DOHH2 (cell line): ENCODE data around the gene SFXN5.

Source experiments
- H3F3A ChIP-seq: fragments of 200-600 bp; sonication (generic), shearing (Covaris generic); 2 replicates; pipeline ENCODE4 v1.6.0; 2016; ENCODE audit warnings: antibody characterized with exemption, mild to moderate bottlenecking; ENCODE audit not compliant: control insufficient read depth, insufficient read depth
- H3K27ac ChIP-seq: fragments of 200-600 bp; sonication (generic); 2 replicates; pipeline ENCODE4 v1.5.1; 2014; ENCODE audit warnings: low read depth, mild to moderate bottlenecking, low read length, moderate library complexity
- H3K27me3 ChIP-seq: fragments of 200-600 bp; sonication (generic); 2 replicates; pipeline ENCODE4 v1.6.1; 2014; ENCODE audit warnings: mild to moderate bottlenecking, low read length, mixed read lengths; ENCODE audit not compliant: control insufficient read depth
- H3K36me3 ChIP-seq: fragments of 200-600 bp; sonication (generic); 2 replicates; pipeline ENCODE4 v1.6.1; 2014; ENCODE audit warnings: mild to moderate bottlenecking, low read length, moderate library complexity, mixed read lengths; ENCODE audit not compliant: control insufficient read depth
- H3K4me1 ChIP-seq: fragments of 200-600 bp; sonication (generic); 2 replicates; pipeline ENCODE4 v1.6.1; 2014; ENCODE audit warnings: mild to moderate bottlenecking, low read length, mixed read lengths; ENCODE audit not compliant: control insufficient read depth
- H3K4me2 ChIP-seq: fragments of 200-600 bp; sonication (generic); 2 replicates; pipeline ENCODE4 v1.6.0; 2014; ENCODE audit warnings: mild to moderate bottlenecking, low read length, moderate library complexity
- H3K4me3 ChIP-seq: fragments of 200-600 bp; sonication (generic); 2 replicates; pipeline ENCODE4 v1.5.1; 2014; ENCODE audit warnings: mild to moderate bottlenecking, low read length, mixed read lengths
- H3K79me2 ChIP-seq: fragments of 200-600 bp; sonication (generic); 2 replicates; pipeline ENCODE4 v1.6.1; 2014; ENCODE audit warnings: mild to moderate bottlenecking, low read length, mixed read lengths; ENCODE audit not compliant: control insufficient read depth
- H3K9me2 ChIP-seq: fragments of 200-600 bp; sonication (generic); replicated peaks from 2 replicates; pipeline ENCODE4 v1.6.1; 2014; ENCODE audit warnings: mild to moderate bottlenecking, low read length, mixed read lengths; ENCODE audit not compliant: control insufficient read depth
- H3K9me3 ChIP-seq: fragments of 200-600 bp; sonication (generic); 2 replicates; pipeline ENCODE4 v1.6.1; 2014; ENCODE audit warnings: antibody characterized with exemption, low read length, mixed read lengths; ENCODE audit not compliant: control insufficient read depth, insufficient read depth
- H4K20me1 ChIP-seq: fragments of 200-600 bp; sonication (generic); 2 replicates; pipeline ENCODE4 v1.6.0; 2014; ENCODE audit warnings: low read depth, mild to moderate bottlenecking, antibody characterized with exemption, low read length, moderate library complexity; ENCODE audit not compliant: control insufficient read depth, insufficient read depth
- EZH2phosphoT487 ChIP-seq: fragments of 200-600 bp; sonication (generic); IDR thresholded peaks from 2 replicates; pipeline ENCODE4 v1.6.1; 2017; ENCODE audit warnings: borderline replicate concordance, mild to moderate bottlenecking, antibody characterized with exemption, low read length, moderate library complexity, mixed read lengths
- TF ChIP-seq, protein P1 (sequence below): fragments of 200-600 bp; sonication (generic); IDR thresholded peaks from one replicate; pipeline ENCODE4 v1.5.1; 2014; ENCODE audit warnings: antibody characterized with exemption, mild to moderate bottlenecking, low read depth, low read length; ENCODE audit not compliant: poor library complexity, severe bottlenecking

The SFXN5 gene

DNA sequence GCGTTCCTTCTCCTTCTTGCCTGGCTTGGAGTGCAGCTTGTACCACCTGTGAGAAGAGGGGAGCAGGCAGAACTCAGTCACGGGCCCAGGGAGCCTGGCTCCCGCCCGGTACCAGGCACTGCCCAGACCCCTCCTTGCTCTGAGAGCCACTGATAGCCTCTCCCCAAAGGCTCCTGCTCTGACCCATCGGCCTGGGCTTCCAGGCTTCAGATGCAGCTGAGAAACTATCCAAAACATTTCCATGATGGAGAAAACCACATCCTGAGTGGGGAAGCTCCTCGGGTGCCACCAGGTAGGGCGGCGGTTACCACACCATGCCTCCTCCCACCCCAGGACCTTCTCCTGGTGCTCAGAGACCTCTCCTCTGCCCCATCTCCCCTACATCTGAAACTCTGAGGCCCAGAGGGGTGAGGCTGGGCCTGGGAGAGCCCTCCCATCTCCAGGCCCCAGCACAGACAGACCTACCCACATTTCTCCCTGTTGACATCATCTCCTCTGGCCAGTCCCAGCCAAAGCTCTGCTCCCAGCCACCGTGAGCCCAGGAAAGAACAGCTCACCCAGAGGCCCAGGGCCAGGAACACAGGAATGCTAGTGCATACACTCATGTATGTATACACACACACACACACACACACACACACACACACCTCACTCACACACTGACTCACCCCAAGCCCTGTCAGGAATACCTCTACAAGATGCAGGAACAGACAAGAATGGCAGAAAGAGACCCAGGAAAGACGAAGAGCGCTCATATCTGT, 17.9 kb upstream of the SFXN5 start:
- no peaks in the 10 kb centered on the region for H3F3A ChIP-seq
- no peaks in the 10 kb centered on the region for H3K36me3 ChIP-seq
- H3K9me3 ChIP-seq: no peaks in the 10 kb centered on the region
- TF ChIP-seq, protein P1, sequence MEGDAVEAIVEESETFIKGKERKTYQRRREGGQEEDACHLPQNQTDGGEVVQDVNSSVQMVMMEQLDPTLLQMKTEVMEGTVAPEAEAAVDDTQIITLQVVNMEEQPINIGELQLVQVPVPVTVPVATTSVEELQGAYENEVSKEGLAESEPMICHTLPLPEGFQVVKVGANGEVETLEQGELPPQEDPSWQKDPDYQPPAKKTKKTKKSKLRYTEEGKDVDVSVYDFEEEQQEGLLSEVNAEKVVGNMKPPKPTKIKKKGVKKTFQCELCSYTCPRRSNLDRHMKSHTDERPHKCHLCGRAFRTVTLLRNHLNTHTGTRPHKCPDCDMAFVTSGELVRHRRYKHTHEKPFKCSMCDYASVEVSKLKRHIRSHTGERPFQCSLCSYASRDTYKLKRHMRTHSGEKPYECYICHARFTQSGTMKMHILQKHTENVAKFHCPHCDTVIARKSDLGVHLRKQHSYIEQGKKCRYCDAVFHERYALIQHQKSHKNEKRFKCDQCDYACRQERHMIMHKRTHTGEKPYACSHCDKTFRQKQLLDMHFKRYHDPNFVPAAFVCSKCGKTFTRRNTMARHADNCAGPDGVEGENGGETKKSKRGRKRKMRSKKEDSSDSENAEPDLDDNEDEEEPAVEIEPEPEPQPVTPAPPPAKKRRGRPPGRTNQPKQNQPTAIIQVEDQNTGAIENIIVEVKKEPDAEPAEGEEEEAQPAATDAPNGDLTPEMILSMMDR: no peak
- TF ChIP-seq EZH2phosphoT487: no peak
- H3K9me2 ChIP-seq: no peaks in the 10 kb centered on the region
- no peak overlapping the region for H3K27ac ChIP-seq
- no peak overlapping the region for H3K4me2 ChIP-seq
- H3K79me2 ChIP-seq: no peaks in the 10 kb centered on the region
- no peaks in the 10 kb centered on the region for H3K4me1 ChIP-seq
- H4K20me1 ChIP-seq: no peaks in the 10 kb centered on the region
- H3K27me3 ChIP-seq: no peaks in the 10 kb centered on the region
- H3K4me3 ChIP-seq: no peak overlapping the region

DNA sequence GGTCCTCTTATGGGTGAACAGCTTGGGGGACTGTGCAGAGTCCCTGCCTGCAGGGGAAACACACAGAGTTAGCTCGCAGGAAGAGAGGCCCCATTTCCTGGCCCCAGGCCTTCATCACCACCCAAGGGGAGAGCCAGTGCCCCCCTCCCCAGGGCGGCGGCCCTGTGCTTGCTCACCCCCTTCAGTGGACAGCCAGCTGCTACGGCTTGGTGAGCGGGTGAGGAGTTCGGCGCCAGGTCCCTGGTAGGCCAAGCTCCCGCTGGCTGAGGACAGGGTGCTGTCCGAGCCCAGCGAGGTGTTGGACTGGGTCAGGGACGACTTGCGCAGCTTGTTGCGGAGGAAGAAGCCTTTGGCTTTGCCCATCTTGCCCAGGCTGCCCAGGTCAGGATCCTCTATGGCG, 17.2 kb upstream of the SFXN5 start:
- H3K79me2 ChIP-seq: no peaks in the 10 kb centered on the region

DNA sequence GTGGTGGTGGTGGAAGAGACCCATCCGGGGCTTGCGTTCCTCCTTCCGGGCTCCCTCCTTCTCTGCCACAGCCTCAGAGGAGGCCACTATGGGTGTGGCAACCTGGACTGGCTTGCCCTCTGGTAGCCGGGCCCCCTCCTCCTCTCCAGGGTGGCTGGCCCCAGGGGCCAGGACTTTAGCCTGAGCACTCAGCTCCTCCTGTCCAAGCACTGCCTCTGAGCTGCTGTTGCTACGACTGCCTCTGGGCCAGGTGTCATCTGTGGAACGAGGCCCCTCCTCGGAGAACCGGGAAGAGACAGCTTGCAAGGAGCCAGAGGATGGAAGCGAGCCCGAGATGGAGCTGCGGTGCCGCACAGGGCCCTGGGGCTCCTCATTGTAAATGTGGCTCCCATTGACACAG, 16.7 kb upstream of the SFXN5 start:
- Histone ChIP-seq H3F3A (no peaks in the 10 kb centered on the region), H3K4me1 (no peaks in the 10 kb centered on the region), H3K79me2 (no peaks in the 10 kb centered on the region), H3K4me3 (no peak overlapping the region), H4K20me1 (no peaks in the 10 kb centered on the region), H3K36me3 (no peaks in the 10 kb centered on the region), H3K9me3 (no peaks in the 10 kb centered on the region), H3K27me3 (0 out of 2 replicates have a peak, but pooled peaks cover 4% of the 10 kb centered on the region), H3K4me2 (no peak overlapping the region), H3K9me2 (no peaks in the 10 kb centered on the region), H3K27ac (no peak overlapping the region)
- no peak for TF ChIP-seq EZH2phosphoT487
- TF ChIP-seq, protein P1: no peak

More for the DNA sequence above, 17.2 kb upstream of the SFXN5 start:
- Histone ChIP-seq H3F3A (no peaks in the 10 kb centered on the region), H3K36me3 (no peaks in the 10 kb centered on the region), H3K9me2 (no peaks in the 10 kb centered on the region), H3K4me3 (no peak overlapping the region), H4K20me1 (no peaks in the 10 kb centered on the region), H3K9me3 (no peaks in the 10 kb centered on the region), H3K4me1 (no peaks in the 10 kb centered on the region), H3K27ac (no peak overlapping the region), H3K4me2 (no peak overlapping the region), H3K27me3 (0 out of 2 replicates have a peak, but pooled peaks cover 1% of the 10 kb centered on the region)
- no peak for TF ChIP-seq EZH2phosphoT487
- TF ChIP-seq, protein P1: no peak
